Loucy (cell line): ENCODE results near the gene MYH9.

ENCODE experiments used
- EZH2phosphoT487 ChIP-seq: fragments of 200-600 bp; IDR thresholded peaks from 2 replicates; pipeline ENCODE4 v1.6.1; 2018; ENCODE audit warnings: antibody characterized with exemption, mild to moderate bottlenecking, moderate library complexity, borderline replicate concordance
- TF ChIP-seq, protein P1 (sequence below): fragments of 200-600 bp; sonication (generic); conservative IDR thresholded peaks from 2 replicates; pipeline ENCODE4 v1.5.1; 2014; ENCODE audit warnings: mild to moderate bottlenecking, antibody characterized with exemption, low read length

DNA sequence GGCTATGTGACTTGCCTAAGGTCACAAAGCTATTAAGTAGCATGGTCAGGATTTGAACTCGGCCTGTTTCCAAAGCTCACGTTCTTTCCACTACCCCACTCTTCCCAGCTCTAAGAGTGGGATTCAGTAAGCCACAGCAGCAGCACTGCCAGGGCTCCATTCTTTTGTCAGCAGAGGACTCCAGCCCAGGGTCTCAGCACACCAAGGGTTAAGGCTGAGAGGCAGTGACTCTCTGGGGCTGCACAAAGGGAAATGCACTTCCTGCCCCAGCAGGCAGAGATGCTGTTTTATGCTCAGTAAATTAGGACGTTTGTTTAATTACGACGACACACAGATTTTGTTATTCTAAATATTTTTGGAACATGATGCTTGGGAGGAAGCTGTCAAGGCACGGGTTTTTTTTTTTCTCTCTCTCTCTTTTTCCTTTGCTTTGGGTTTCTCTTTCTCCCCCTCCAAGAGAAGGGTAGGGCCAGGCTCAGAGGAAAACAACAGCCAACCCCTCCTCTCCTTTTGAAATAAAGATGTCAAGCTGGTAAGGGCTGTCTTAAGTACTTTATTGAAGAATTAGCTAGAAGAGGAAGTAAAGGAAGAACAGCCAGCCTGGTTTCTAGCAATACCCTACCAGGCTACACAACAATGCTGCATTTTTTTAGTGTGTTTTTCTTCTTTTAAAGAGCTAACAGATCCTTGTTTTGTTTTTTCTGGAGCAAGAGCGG lies 2.8 kb downstream of the MYH9 start:
- TF ChIP-seq, protein P1, sequence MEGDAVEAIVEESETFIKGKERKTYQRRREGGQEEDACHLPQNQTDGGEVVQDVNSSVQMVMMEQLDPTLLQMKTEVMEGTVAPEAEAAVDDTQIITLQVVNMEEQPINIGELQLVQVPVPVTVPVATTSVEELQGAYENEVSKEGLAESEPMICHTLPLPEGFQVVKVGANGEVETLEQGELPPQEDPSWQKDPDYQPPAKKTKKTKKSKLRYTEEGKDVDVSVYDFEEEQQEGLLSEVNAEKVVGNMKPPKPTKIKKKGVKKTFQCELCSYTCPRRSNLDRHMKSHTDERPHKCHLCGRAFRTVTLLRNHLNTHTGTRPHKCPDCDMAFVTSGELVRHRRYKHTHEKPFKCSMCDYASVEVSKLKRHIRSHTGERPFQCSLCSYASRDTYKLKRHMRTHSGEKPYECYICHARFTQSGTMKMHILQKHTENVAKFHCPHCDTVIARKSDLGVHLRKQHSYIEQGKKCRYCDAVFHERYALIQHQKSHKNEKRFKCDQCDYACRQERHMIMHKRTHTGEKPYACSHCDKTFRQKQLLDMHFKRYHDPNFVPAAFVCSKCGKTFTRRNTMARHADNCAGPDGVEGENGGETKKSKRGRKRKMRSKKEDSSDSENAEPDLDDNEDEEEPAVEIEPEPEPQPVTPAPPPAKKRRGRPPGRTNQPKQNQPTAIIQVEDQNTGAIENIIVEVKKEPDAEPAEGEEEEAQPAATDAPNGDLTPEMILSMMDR = no peak
- no peak for TF ChIP-seq EZH2phosphoT487
